Astrocyte (in vitro differentiated cells and primary cell): ENCODE measurements around the gene GTSE1. TPM values are rescaled to one million over a fixed set of nuclear protein-coding genes. Genes with fewer than 3 reads are reported as not detected.

Experiments used
- DNase-seq: peaks from one replicate; pipeline ENCODE4 v3.0.0-alpha.2; 2010; ENCODE audit warnings: low read depth
- FAIRE-seq: peaks from 2 replicates; lab custom pipeline; 2011; peaks lifted over from hg19 to GRCh38; lab: Jason Lieb, UNC
- H2AFZ ChIP-seq: 2 replicates; pipeline ENCODE4 v1.6.0; 2012; ENCODE audit warnings: low read depth, low read length, inconsistent platforms
- H3K27ac ChIP-seq: 2 replicates; pipeline ENCODE4 v1.5.1; 2011; ENCODE audit warnings: low read depth, low read length, inconsistent platforms
- H3K27me3 ChIP-seq: 2 replicates; pipeline ENCODE4 v1.6.0; 2011; ENCODE audit warnings: low read length, inconsistent platforms; ENCODE audit not compliant: insufficient read depth
- H3K36me3 ChIP-seq: 2 replicates; pipeline ENCODE4 v1.5.1; 2011; ENCODE audit warnings: low read length, inconsistent platforms; ENCODE audit not compliant: insufficient read depth
- H3K4me1 ChIP-seq: 2 replicates; pipeline ENCODE4 v1.5.1; 2011; ENCODE audit warnings: low read length, inconsistent platforms; ENCODE audit not compliant: insufficient read depth
- H3K4me2 ChIP-seq: 2 replicates; pipeline ENCODE4 v1.6.0; 2012; ENCODE audit warnings: low read length, inconsistent platforms
- H3K4me3 ChIP-seq: 2 replicates; pipeline ENCODE4 v1.5.1; 2011; ENCODE audit warnings: low read depth, mild to moderate bottlenecking, low read length, inconsistent platforms; ENCODE audit not compliant: insufficient read depth
- H3K79me2 ChIP-seq: 2 replicates; pipeline ENCODE4 v1.6.0; 2012; ENCODE audit warnings: mild to moderate bottlenecking, low read length, inconsistent platforms; ENCODE audit not compliant: insufficient read depth
- H3K9ac ChIP-seq: 2 replicates; pipeline ENCODE4 v1.6.0; 2012; ENCODE audit warnings: mild to moderate bottlenecking, low read length, inconsistent platforms
- H3K9me3 ChIP-seq: 2 replicates; pipeline ENCODE4 v1.5.1; 2012; ENCODE audit warnings: low read depth, mild to moderate bottlenecking, low read length, inconsistent platforms; ENCODE audit not compliant: insufficient read depth
- H4K20me1 ChIP-seq: 2 replicates; pipeline ENCODE4 v1.6.0; 2012; ENCODE audit warnings: low read length, inconsistent platforms; ENCODE audit not compliant: insufficient read depth
- H3K27ac Mint-ChIP-seq: one replicate; pipeline ENCODE4 v1.8.0; 2021; ENCODE audit warnings: mild to moderate bottlenecking, mixed read lengths; ENCODE audit not compliant: unreplicated experiment
- H3K27me3 Mint-ChIP-seq: one replicate; pipeline ENCODE4 v1.8.0; 2021; ENCODE audit warnings: low read depth, mixed read lengths; ENCODE audit not compliant: unreplicated experiment
- H3K36me3 Mint-ChIP-seq: one replicate; pipeline ENCODE4 v1.8.0; 2021; ENCODE audit warnings: low read depth, mixed read lengths; ENCODE audit not compliant: unreplicated experiment
- H3K4me1 Mint-ChIP-seq: one replicate; pipeline ENCODE4 v1.8.0; 2021; ENCODE audit warnings: low read depth, mixed read lengths; ENCODE audit not compliant: unreplicated experiment
- H3K4me3 Mint-ChIP-seq: one replicate; pipeline ENCODE4 v1.8.0; 2021; ENCODE audit warnings: mild to moderate bottlenecking, moderate library complexity, mixed read lengths; ENCODE audit not compliant: unreplicated experiment
- H3K9me3 Mint-ChIP-seq: one replicate; pipeline ENCODE4 v1.8.0; 2021; ENCODE audit warnings: mild to moderate bottlenecking, mixed read lengths; ENCODE audit not compliant: unreplicated experiment
- CTCF ChIP-seq: IDR thresholded peaks from 2 replicates; pipeline ENCODE4 v1.5.1; 2011; ENCODE audit warnings: low read depth, mild to moderate bottlenecking, inconsistent platforms, low read length, moderate library complexity; ENCODE audit not compliant: insufficient read depth
- EZH2 ChIP-seq: IDR thresholded peaks from 2 replicates; pipeline ENCODE4 v1.6.1; 2012; ENCODE audit warnings: mild to moderate bottlenecking, low read length, inconsistent platforms; ENCODE audit not compliant: insufficient read depth
- total RNA-seq: library from RNA; stranded (reverse); gene quantifications from 2 replicates; pipeline ENCODE4 v1.2.1, GENCODE V29; 2021

Gene GTSE1
- total RNA-seq, 1 donor from 2014 or later, result 4.1 TPM

GRCh38 chr22:46315976-46316375, 19.3 kb downstream of the GTSE1 start:
- H3K4me3 ChIP-seq, result no peak overlapping the region
- no peak overlapping the region for H3K4me3 Mint-ChIP-seq
- no peak overlapping the region for H2AFZ ChIP-seq
- H3K4me1 ChIP-seq, result no peaks in the 10 kb centered on the region
- TF ChIP-seq EZH2, result no peak
- TF ChIP-seq CTCF, result no peak
- H3K36me3 Mint-ChIP-seq, result no peaks in the 10 kb centered on the region
- H3K36me3 ChIP-seq, result no peaks in the 10 kb centered on the region
- H3K4me1 Mint-ChIP-seq, result no peaks in the 10 kb centered on the region
- H3K4me2 ChIP-seq, result no peak overlapping the region
- no peak overlapping the region for H3K9ac ChIP-seq
- H3K27ac Mint-ChIP-seq, result no peak overlapping the region
- H3K9me3 Mint-ChIP-seq, result no peaks in the 10 kb centered on the region
- H3K27me3 ChIP-seq, result no peaks in the 10 kb centered on the region
- no peak overlapping the region for H3K27ac ChIP-seq
- no peak for FAIRE-seq
- peaks cover 45% of the 10 kb centered on the region for H3K79me2 ChIP-seq
- H3K27me3 Mint-ChIP-seq, result peaks cover 9% of the 10 kb centered on the region
- DNase-seq, result no peak
- H3K9me3 ChIP-seq, result no peaks in the 10 kb centered on the region
- H4K20me1 ChIP-seq, result peaks cover 6% of the 10 kb centered on the region

GRCh38 chr22:46317646-46318045, 21.0 kb downstream of the GTSE1 start:
- Mint-ChIP-seq H3K27ac (no peak overlapping the region), H3K4me3 (no peak overlapping the region), H3K9me3 (no peaks in the 10 kb centered on the region), H3K4me1 (no peaks in the 10 kb centered on the region), H3K27me3 (peaks cover 11% of the 10 kb centered on the region), H3K36me3 (no peaks in the 10 kb centered on the region)
- Histone ChIP-seq H4K20me1 (peaks cover 6% of the 10 kb centered on the region), H3K79me2 (peaks cover 51% of the 10 kb centered on the region), H3K4me3 (no peak overlapping the region), H3K27me3 (no peaks in the 10 kb centered on the region), H3K36me3 (no peaks in the 10 kb centered on the region), H2AFZ (no peak overlapping the region), H3K9me3 (no peaks in the 10 kb centered on the region), H3K9ac (no peak overlapping the region), H3K4me1 (no peaks in the 10 kb centered on the region), H3K4me2 (no peak overlapping the region), H3K27ac (no peak overlapping the region)
- no peak for TF ChIP-seq CTCF
- TF ChIP-seq EZH2, result no peak
- FAIRE-seq (no peak), DNase-seq (no peak)

DNA sequence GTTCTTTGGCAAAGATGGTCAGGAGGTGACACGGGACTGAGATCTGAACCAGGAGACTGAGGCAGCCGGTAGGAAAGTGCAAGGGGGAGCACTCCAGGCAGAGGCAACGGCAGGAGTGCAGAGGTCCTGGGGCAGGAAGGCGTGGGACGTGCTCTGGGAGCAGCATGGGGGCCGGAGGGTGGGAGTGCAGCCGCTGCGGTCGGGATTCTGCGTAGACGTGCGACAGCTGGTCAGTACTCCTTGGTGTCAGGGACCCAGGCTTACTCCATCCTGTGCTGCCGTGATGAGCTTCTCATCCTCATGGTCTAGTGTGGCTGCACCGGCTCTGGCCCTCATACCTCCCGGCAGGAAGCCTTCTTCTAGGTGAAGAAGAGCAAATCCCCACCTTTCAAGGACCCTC, 21.9 kb downstream of the GTSE1 start:
- Mint-ChIP-seq H3K4me3 (no peak overlapping the region), H3K27ac (no peak overlapping the region), H3K27me3 (peaks cover 11% of the 10 kb centered on the region), H3K4me1 (no peaks in the 10 kb centered on the region), H3K9me3 (no peaks in the 10 kb centered on the region), H3K36me3 (no peaks in the 10 kb centered on the region)
- FAIRE-seq, result no peak
- Histone ChIP-seq H3K27me3 (no peaks in the 10 kb centered on the region), H3K36me3 (no peaks in the 10 kb centered on the region), H3K9me3 (no peaks in the 10 kb centered on the region), H3K79me2 (peaks cover 51% of the 10 kb centered on the region), H3K4me3 (no peak overlapping the region), H3K9ac (no peak overlapping the region), H4K20me1 (peaks cover 6% of the 10 kb centered on the region), H3K4me2 (no peak overlapping the region), H2AFZ (no peak overlapping the region), H3K4me1 (no peaks in the 10 kb centered on the region), H3K27ac (no peak overlapping the region)
- no peak for DNase-seq
- no peak for TF ChIP-seq EZH2
- TF ChIP-seq CTCF, result no peak
